HUES64 (cell line): Measurements from ENCODE around the gene RARRES1.

ENCODE experiments used
- H3K27ac ChIP-seq: 2 replicates; pipeline ENCODE4 v1.7.0; 2013; ENCODE audit warnings: low read depth, low read length, inconsistent platforms
- H3K27me3 ChIP-seq: 2 replicates; pipeline ENCODE4 v1.6.1; 2013; ENCODE audit warnings: mild to moderate bottlenecking, low read length; ENCODE audit not compliant: insufficient read depth
- H3K36me3 ChIP-seq: 2 replicates; pipeline ENCODE4 v1.6.1; 2013; ENCODE audit warnings: mild to moderate bottlenecking, low read length; ENCODE audit not compliant: insufficient read depth
- H3K4me1 ChIP-seq: 2 replicates; pipeline ENCODE4 v1.6.1; 2013; ENCODE audit warnings: mild to moderate bottlenecking, low read length, moderate library complexity; ENCODE audit not compliant: insufficient read depth
- H3K4me3 ChIP-seq: 2 replicates; pipeline ENCODE4 v1.5.1; 2013; ENCODE audit warnings: mild to moderate bottlenecking, low read length, moderate library complexity
- H3K9ac ChIP-seq: 2 replicates; pipeline ENCODE4 v1.6.1; 2013; ENCODE audit warnings: mild to moderate bottlenecking, low read depth, low read length
- H3K9me3 ChIP-seq: 2 replicates; pipeline ENCODE4 v1.6.1; 2013; ENCODE audit warnings: low read depth, low read length; ENCODE audit not compliant: insufficient read depth
- WGBS: fragments of 150-250, 120-280 bp; methylation state at CpG from one replicate; pipeline ENCODE4 v1.1.7; 2013; ENCODE audit warnings: missing lambda C conversion rate; 5-methylcytosine and 5-hydroxymethylcytosine counted together

RARRES1 gene

DNA sequence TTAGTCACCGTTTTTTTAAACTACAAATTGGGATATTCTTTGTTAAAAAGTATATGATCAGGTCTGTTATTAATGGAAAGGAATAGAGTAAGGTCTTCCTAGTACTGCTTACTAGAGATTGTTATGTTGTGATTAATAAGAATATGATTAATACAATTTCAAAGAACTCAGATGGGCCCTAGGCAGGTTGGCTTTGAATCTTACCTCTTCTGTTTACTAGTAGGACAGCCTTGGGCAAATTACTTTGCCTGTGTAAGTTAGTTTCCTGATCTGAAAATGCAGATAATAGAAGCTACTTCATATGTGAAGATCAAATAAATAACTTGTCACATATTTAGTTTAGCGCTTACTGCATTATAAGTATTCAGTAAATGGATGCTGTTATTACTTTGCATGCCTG lies 81.1 kb downstream of the RARRES1 start:
- Histone ChIP-seq H3K36me3 (peaks cover 90% of the 10 kb centered on the region), H3K4me1 (no peaks in the 10 kb centered on the region), H3K4me3 (no peak overlapping the region), H3K27ac (no peak overlapping the region), H3K27me3 (no peaks in the 10 kb centered on the region), H3K9me3 (no peaks in the 10 kb centered on the region), H3K9ac (no peak overlapping the region)
- 100% methylated on average over 2 of the region's 2 CpGs for WGBS

DNA sequence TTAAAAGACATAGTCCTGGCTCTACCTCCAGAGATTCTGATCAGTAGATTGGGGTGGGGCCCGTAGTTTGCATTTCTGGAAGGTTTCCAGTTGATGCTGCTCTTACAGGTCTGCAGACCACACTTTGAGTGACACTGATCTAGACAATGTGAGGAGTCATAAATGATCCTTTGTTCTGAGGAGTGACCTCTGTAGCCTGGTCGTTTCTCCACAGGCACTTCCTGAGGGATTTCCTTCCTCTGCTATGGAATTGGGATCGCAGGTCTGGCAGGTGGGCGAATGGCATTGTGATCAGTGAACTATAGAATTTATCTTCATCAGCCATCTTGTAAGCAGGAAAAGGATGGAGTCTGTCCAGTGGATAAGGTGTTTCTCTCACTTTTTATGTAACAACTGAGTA lies 82.5 kb downstream of the RARRES1 start:
- Histone ChIP-seq H3K27me3 (no peaks in the 10 kb centered on the region), H3K4me1 (no peaks in the 10 kb centered on the region), H3K9ac (no peak overlapping the region), H3K9me3 (no peaks in the 10 kb centered on the region), H3K4me3 (no peak overlapping the region), H3K27ac (no peak overlapping the region), H3K36me3 (peaks cover 82% of the 10 kb centered on the region)
- WGBS, result 72% methylated on average over 4 of the region's 4 CpGs
